Measurements from ENCODE around the gene HS3ST3B1.

The HS3ST3B1 gene

GRCh38 chr17:14359163-14360020, 58.5 kb downstream of the HS3ST3B1 start:
- no peak for DNase-seq

GRCh38 chr17:14360856-14361255, 60.0 kb downstream of the HS3ST3B1 start:
- DNase-seq, result no peak

GRCh38 chr17:14361470-14361869, 60.6 kb downstream of the HS3ST3B1 start:
- DNase-seq, result no peak

GRCh38 chr17:14361945-14362508, 61.1 kb downstream of the HS3ST3B1 start:
- DNase-seq, result no peak

GRCh38 chr17:14366199-14366598, 65.3 kb downstream of the HS3ST3B1 start:
- no peak for DNase-seq

- DNase-seq, result no peak
Observed at GRCh38 chr17:14372461-14372860, 71.6 kb downstream of the HS3ST3B1 start.

GRCh38 chr17:14372905-14373613, 72.2 kb downstream of the HS3ST3B1 start:
- DNase-seq, result no peak

GRCh38 chr17:14373614-14374259, 72.9 kb downstream of the HS3ST3B1 start:
- no peak for DNase-seq

GRCh38 chr17:14374268-14374667, 73.4 kb downstream of the HS3ST3B1 start:
- no peak for DNase-seq

- DNase-seq, result no peak
Observed at GRCh38 chr17:14376666-14377065, 75.8 kb downstream of the HS3ST3B1 start.

- DNase-seq, result no peak
Observed at GRCh38 chr17:14381606-14382005, 80.7 kb downstream of the HS3ST3B1 start.

- DNase-seq, result no peak
Observed at GRCh38 chr17:14387036-14387435, 86.2 kb downstream of the HS3ST3B1 start.

GRCh38 chr17:14389681-14390080, 88.8 kb downstream of the HS3ST3B1 start:
- DNase-seq, result no peak

- no peak for DNase-seq
Observed at GRCh38 chr17:14393723-14394122, 92.8 kb downstream of the HS3ST3B1 start.

GRCh38 chr17:14395255-14395654, 94.4 kb downstream of the HS3ST3B1 start:
- DNase-seq, result no peak

GRCh38 chr17:14396547-14396946, 95.7 kb downstream of the HS3ST3B1 start:
- no peak for DNase-seq

GRCh38 chr17:14398766-14399165, 97.9 kb downstream of the HS3ST3B1 start:
- no peak for DNase-seq

Measured in NCI-H146 (cell line).